ENCODE data around the gene MESD. TPM values are rescaled to one million over a fixed set of nuclear protein-coding genes. Genes with fewer than 3 reads are reported as not detected.
A peak's percentile ranks its signal among the peaks of the same experiment; 100 is the strongest.

Gene MESD
- total and polyA plus RNA-seq, 9 of the 15 experiments (the other 6 are each of a cell fraction or from before 2014, with no cell fraction given) = 11.3 to 39.7 (median 22.8) TPM

- no peak for TF ChIP-seq ZNF583 (CRISPR knock-in tag; IDR thresholded peaks at IDR 0.05)
- TF ChIP-seq ZFX (CRISPR knock-in tag; IDR thresholded peaks at IDR 0.05) = peak; percentile 83
- no peak for TF ChIP-seq TSHZ1 (CRISPR knock-in tag; IDR thresholded peaks at IDR 0.05)
- no peak for TF ChIP-seq ZNF175 (CRISPR knock-in tag; IDR thresholded peaks at IDR 0.05; ENCODE audit: low read depth)
- TF ChIP-seq, protein P1, sequence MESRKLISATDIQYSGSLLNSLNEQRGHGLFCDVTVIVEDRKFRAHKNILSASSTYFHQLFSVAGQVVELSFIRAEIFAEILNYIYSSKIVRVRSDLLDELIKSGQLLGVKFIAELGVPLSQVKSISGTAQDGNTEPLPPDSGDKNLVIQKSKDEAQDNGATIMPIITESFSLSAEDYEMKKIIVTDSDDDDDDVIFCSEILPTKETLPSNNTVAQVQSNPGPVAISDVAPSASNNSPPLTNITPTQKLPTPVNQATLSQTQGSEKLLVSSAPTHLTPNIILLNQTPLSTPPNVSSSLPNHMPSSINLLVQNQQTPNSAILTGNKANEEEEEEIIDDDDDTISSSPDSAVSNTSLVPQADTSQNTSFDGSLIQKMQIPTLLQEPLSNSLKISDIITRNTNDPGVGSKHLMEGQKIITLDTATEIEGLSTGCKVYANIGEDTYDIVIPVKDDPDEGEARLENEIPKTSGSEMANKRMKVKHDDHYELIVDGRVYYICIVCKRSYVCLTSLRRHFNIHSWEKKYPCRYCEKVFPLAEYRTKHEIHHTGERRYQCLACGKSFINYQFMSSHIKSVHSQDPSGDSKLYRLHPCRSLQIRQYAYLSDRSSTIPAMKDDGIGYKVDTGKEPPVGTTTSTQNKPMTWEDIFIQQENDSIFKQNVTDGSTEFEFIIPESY (CRISPR knock-in tag; IDR thresholded peaks at IDR 0.05) = no peak
- no peak for TF ChIP-seq TEAD4 (IDR thresholded peaks at IDR 0.05; ENCODE audit: low read length)
- TF ChIP-seq TEAD4 (CRISPR knock-in tag; IDR thresholded peaks at IDR 0.05; ENCODE audit: borderline replicate concordance) = no peak
- no peak for TF ChIP-seq BCOR (IDR thresholded peaks at IDR 0.05)
- TF ChIP-seq NCOA1 (IDR thresholded peaks at IDR 0.05; ENCODE audit: low read depth) = no peak; the same call in 1 of the 2 replicates
- TF ChIP-seq, protein P2, sequence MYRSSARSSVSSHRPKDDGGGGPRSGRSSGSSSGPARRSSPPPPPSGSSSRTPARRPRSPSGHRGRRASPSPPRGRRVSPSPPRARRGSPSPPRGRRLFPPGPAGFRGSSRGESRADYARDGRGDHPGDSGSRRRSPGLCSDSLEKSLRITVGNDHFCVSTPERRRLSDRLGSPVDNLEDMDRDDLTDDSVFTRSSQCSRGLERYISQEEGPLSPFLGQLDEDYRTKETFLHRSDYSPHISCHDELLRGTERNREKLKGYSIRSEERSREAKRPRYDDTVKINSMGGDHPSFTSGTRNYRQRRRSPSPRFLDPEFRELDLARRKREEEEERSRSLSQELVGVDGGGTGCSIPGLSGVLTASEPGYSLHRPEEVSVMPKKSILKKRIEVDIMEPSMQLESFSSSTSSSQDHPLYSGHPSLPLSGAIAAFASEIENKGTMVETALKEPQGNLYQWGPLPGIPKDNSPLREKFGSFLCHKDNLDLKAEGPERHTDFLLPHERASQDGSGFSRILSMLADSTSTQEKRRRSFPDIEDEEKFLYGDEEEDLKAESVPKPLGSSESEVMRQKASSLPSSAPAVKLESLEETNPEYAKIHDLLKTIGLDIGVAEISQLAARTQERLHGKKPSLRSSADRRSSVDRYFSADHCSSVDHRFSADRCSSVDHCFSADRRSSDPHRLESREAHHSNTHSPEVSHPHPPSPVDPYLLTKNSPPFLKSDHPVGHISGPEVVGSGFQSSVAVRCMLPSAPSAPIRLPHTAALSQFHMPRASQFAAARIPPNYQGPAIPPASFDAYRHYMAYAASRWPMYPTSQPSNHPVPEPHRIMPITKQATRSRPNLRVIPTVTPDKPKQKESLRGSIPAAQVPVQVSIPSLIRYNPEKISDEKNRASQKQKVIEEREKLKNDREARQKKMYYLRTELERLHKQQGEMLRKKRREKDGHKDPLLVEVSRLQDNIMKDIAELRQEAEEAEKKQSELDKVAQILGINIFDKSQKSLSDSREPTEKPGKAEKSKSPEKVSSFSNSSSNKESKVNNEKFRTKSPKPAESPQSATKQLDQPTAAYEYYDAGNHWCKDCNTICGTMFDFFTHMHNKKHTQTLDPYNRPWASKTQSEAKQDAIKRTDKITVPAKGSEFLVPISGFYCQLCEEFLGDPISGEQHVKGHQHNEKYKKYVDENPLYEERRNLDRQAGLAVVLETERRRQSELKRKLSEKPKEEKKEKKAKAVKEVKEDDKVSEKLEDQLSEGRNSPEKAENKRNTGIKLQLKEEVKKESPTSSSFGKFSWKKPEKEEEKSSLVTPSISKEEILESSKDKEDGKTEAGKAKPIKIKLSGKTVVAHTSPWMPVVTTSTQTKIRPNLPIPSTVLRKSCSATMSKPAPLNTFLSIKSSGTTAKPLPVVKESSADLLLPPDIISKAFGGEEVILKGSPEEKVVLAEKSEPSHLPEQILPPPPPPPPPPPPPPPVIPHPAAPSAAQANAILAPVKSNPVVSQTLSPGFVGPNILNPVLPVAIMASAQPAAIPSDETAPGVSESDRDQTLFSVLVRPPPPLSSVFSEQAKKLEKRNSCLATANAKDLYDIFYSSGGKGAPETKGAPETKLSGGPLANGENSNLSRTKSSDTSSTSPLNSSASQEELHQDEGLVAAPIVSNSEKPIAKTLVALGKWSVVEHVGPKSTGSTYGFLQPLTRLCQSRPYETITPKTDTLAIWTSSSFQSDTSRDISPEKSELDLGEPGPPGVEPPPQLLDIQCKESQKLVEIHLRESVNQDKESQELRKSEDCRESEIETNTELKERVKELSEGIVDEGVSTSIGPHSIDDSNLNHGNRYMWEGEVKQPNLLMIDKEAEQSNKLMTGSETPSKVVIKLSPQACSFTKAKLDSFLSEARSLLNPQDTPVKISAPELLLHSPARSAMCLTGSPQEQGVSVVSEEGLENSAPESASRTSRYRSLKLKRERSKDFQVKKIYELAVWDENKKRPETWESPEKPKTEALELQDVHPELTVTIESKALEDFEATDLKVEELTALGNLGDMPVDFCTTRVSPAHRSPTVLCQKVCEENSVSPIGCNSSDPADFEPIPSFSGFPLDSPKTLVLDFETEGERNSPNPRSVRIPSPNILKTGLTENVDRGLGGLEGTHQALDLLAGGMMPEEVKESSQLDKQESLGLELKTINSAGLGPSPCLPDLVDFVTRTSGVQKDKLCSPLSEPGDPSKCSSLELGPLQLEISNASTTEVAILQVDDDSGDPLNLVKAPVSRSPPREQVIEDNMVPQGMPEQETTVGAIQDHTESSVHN (IDR thresholded peaks at IDR 0.05; ENCODE audit: borderline replicate concordance in 1 of 2, low read depth in 1 of 2) = no peak
- TF ChIP-seq PHF8 (IDR thresholded peaks at IDR 0.05; ENCODE audit: borderline replicate concordance, low read length) = peak; percentile 82; the same call in 1 of the 2 replicates
- TF ChIP-seq ZNF3 (CRISPR knock-in tag; IDR thresholded peaks at IDR 0.05) = no peak
- no peak for TF ChIP-seq ZNF274 (IDR thresholded peaks at IDR 0.05; ENCODE audit: borderline replicate concordance, low read depth, low read length)
- no peak for TF ChIP-seq BDP1 (IDR thresholded peaks at IDR 0.05; ENCODE audit: insufficient read depth, insufficient read length)
Measured at GRCh38 chr15:81000624-81001151, 11.1 kb upstream of the MESD start, which contains the start of gene TLNRD1 (continued).
